HepG2 (cell line): ENCODE measurements around the gene SEMA5B. TPM values are rescaled to one million over a fixed set of nuclear protein-coding genes. Genes with fewer than 3 reads are reported as not detected.

Experiments
- AGO1 ChIP-seq: fragments of 200-400 bp; formaldehyde crosslinking; IDR thresholded peaks from 2 replicates; pipeline ENCODE4 v1.6.1; 2017; ENCODE audit warnings: mild to moderate bottlenecking, low read depth, low read length, moderate library complexity; ENCODE audit not compliant: poor library complexity, severe bottlenecking
- HNRNPLL ChIP-seq: fragments of 200-400 bp; formaldehyde crosslinking; IDR thresholded peaks from 2 replicates; pipeline ENCODE4 v1.6.1; 2017; ENCODE audit warnings: mild to moderate bottlenecking, low read depth, low read length; ENCODE audit not compliant: poor library complexity, severe bottlenecking
- polyA plus RNA-seq, 8 experiments: library from polyadenylated mRNA; depleted of rRNA in 3 of 8; stranded (reverse) in 7 of 8; unstranded in 1 of 8; fragments of >200 nt; fragmentation: Illumina TruSeq in 4 of 8; extraction: Trizol in 4 of 8; gene quantifications; 2 replicates each; pipeline versions ENCODE4 v1.2.1 to v1.2.3, GENCODE V29; 2011 to 2016; ENCODE audit warnings: low read depth in 4 of 8, missing spikeins in 1 of 8, mixed read lengths in 1 of 8; ENCODE audit not compliant: insufficient read depth in 1 of 8
- total RNA-seq, 5 experiments: library from RNA; depleted of rRNA; stranded (reverse); fragments of >200 nt; fragmentation: Illumina TruSeq; extraction: Trizol; gene quantifications; 2 replicates each; pipeline ENCODE4 v1.2.3, GENCODE V29; 2016; ENCODE audit warnings: low read depth in 1 of 5
- TF ChIP-seq, protein P1 (sequence below): sonication (generic); formaldehyde crosslinking; IDR thresholded peaks from 2 replicates; pipeline ENCODE4 v1.5.0; 2020; ENCODE audit warnings: mild to moderate bottlenecking, missing genetic modification reagents, borderline replicate concordance

The SEMA5B gene
- total and polyA plus RNA-seq, 2 of the 13 experiments (the other 11 are each of a cell fraction or from before 2014, with no cell fraction given): not detected

DNA sequence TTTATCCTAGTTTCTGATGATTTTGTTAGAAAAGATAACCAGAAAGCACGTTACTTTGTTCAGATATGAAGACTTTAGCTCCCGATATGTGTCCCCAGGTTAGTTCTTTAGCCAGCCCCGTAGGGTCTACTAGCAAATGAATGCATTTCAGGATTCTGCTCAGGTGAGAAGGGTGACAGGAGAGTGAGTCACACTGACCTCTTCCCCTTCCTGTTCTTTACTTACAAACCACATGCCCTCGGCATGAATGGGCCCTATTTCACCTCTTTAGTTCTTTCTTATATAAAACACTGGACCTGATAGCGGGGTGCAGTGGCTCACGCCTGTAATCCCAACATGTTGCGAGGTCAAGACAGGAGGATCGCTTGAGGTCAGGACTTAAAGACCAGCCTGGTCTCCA, 134.3 kb downstream of the SEMA5B start (continued):
- TF ChIP-seq, protein P1, sequence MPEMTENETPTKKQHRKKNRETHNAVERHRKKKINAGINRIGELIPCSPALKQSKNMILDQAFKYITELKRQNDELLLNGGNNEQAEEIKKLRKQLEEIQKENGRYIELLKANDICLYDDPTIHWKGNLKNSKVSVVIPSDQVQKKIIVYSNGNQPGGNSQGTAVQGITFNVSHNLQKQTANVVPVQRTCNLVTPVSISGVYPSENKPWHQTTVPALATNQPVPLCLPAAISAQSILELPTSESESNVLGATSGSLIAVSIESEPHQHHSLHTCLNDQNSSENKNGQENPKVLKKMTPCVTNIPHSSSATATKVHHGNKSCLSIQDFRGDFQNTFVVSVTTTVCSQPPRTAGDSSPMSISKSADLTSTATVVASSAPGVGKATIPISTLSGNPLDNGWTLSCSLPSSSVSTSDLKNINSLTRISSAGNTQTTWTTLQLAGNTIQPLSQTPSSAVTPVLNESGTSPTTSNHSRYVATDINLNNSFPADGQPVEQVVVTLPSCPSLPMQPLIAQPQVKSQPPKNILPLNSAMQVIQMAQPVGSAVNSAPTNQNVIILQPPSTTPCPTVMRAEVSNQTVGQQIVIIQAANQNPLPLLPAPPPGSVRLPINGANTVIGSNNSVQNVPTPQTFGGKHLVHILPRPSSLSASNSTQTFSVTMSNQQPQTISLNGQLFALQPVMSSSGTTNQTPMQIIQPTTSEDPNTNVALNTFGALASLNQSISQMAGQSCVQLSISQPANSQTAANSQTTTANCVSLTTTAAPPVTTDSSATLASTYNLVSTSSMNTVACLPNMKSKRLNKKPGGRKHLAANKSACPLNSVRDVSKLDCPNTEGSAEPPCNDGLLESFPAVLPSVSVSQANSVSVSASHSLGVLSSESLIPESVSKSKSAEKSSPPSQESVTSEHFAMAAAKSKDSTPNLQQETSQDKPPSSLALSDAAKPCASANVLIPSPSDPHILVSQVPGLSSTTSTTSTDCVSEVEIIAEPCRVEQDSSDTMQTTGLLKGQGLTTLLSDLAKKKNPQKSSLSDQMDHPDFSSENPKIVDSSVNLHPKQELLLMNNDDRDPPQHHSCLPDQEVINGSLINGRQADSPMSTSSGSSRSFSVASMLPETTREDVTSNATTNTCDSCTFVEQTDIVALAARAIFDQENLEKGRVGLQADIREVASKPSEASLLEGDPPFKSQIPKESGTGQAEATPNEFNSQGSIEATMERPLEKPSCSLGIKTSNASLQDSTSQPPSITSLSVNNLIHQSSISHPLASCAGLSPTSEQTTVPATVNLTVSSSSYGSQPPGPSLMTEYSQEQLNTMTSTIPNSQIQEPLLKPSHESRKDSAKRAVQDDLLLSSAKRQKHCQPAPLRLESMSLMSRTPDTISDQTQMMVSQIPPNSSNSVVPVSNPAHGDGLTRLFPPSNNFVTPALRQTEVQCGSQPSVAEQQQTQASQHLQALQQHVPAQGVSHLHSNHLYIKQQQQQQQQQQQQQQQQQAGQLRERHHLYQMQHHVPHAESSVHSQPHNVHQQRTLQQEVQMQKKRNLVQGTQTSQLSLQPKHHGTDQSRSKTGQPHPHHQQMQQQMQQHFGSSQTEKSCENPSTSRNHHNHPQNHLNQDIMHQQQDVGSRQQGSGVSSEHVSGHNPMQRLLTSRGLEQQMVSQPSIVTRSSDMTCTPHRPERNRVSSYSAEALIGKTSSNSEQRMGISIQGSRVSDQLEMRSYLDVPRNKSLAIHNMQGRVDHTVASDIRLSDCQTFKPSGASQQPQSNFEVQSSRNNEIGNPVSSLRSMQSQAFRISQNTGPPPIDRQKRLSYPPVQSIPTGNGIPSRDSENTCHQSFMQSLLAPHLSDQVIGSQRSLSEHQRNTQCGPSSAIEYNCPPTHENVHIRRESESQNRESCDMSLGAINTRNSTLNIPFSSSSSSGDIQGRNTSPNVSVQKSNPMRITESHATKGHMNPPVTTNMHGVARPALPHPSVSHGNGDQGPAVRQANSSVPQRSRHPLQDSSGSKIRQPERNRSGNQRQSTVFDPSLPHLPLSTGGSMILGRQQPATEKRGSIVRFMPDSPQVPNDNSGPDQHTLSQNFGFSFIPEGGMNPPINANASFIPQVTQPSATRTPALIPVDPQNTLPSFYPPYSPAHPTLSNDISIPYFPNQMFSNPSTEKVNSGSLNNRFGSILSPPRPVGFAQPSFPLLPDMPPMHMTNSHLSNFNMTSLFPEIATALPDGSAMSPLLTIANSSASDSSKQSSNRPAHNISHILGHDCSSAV (CRISPR knock-in tag): no peak
- no peak for TF ChIP-seq AGO1
- no peak for TF ChIP-seq HNRNPLL
